Gastrocnemius medialis (tissue), 4 donors: Measurements from ENCODE around the gene MORN1.

Experiments used
- POLR2A ChIP-seq, 2 donors: fragments of 450-650 bp; IDR thresholded peaks; one replicate each; pipeline ENCODE4 v1.6.1; 2017; ENCODE audit warnings: antibody characterized with exemption in 2 of 2, mild to moderate bottlenecking in 2 of 2, moderate library complexity in 2 of 2
- TF ChIP-seq, protein P1 (sequence below), 5 experiments: fragments of 450-650 bp in 3 of 5; fragments of 200-600 bp in 2 of 5; sonication (generic) in 2 of 5; IDR thresholded peaks in 4 of 5; conservative IDR thresholded peaks in 1 of 5; 1 replicate in 4 of 5; 2 replicates in 1 of 5; pipeline ENCODE4 v1.5.1; 2016 to 2019; ENCODE audit warnings: antibody characterized with exemption in 5 of 5, mild to moderate bottlenecking in 3 of 5, moderate library complexity in 3 of 5

GRCh38 chr1:2407991-2408275 lies 16.6 kb upstream of the MORN1 start:
- TF ChIP-seq POLR2A (IDR thresholded peaks at IDR 0.05): no peak
- TF ChIP-seq, protein P1, sequence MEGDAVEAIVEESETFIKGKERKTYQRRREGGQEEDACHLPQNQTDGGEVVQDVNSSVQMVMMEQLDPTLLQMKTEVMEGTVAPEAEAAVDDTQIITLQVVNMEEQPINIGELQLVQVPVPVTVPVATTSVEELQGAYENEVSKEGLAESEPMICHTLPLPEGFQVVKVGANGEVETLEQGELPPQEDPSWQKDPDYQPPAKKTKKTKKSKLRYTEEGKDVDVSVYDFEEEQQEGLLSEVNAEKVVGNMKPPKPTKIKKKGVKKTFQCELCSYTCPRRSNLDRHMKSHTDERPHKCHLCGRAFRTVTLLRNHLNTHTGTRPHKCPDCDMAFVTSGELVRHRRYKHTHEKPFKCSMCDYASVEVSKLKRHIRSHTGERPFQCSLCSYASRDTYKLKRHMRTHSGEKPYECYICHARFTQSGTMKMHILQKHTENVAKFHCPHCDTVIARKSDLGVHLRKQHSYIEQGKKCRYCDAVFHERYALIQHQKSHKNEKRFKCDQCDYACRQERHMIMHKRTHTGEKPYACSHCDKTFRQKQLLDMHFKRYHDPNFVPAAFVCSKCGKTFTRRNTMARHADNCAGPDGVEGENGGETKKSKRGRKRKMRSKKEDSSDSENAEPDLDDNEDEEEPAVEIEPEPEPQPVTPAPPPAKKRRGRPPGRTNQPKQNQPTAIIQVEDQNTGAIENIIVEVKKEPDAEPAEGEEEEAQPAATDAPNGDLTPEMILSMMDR (IDR thresholded peaks at IDR 0.05 in 4 of 5, conservative IDR thresholded peaks at IDR 0.05 in 1 of 5): no peak
